Activated CD8-positive, alpha-beta T cell treated with anti-CD3 and anti-CD28 coated beads for 36 hours (primary cell): Measurements from ENCODE around the gene DCST2. TPM values are rescaled to one million over a fixed set of nuclear protein-coding genes. Genes with fewer than 3 reads are reported as not detected.

Experiments
- ATAC-seq: fragments of 200-7000 bp; cut with Tn5 transposase; one replicate; pipeline ENCODE4 v1.10.0; 2021; ENCODE audit warnings: mild to moderate bottlenecking, moderate library complexity
- CTCF ChIA-PET: fragments of 350-600 bp; sonication (Branson Sonifier 250); formaldehyde crosslinking; loops from one replicate; lab custom pipeline; 2021; ENCODE audit warnings: antibody characterized with exemption; lab: Charles Lee
- POLR2A ChIA-PET: fragments of 350-600 bp; sonication (Branson Sonifier 250); formaldehyde crosslinking; loops from one replicate; lab custom pipeline; 2021; ENCODE audit warnings: antibody characterized with exemption; lab: Charles Lee
- DNase-seq: peaks from one replicate; pipeline ENCODE4 v3.0.0-alpha.2; 2020
- H3K27ac Mint-ChIP-seq: one replicate; pipeline ENCODE4 v1.8.0; 2021; ENCODE audit warnings: mild to moderate bottlenecking, mixed read lengths
- H3K27me3 Mint-ChIP-seq: one replicate; pipeline ENCODE4 v1.8.0; 2021; ENCODE audit warnings: mixed read lengths
- H3K36me3 Mint-ChIP-seq: one replicate; pipeline ENCODE4 v1.8.0; 2021; ENCODE audit warnings: low read depth, mixed read lengths
- H3K4me1 Mint-ChIP-seq: one replicate; pipeline ENCODE4 v1.8.0; 2021; ENCODE audit warnings: low read depth, mixed read lengths
- H3K4me3 Mint-ChIP-seq: one replicate; pipeline ENCODE4 v1.8.0; 2021; ENCODE audit warnings: mild to moderate bottlenecking, moderate library complexity, mixed read lengths
- H3K9me3 Mint-ChIP-seq: one replicate; pipeline ENCODE4 v1.8.0; 2021; ENCODE audit warnings: mixed read lengths
- intact Hi-C: fragments of 100-400 bp; cut with micrococcal nuclease; formaldehyde crosslinking; loops from one replicate; pipeline ENCODE4 v1.10.0; 2022
- total RNA-seq, 2 experiments: library from RNA; stranded (reverse); gene quantifications; one replicate each; pipeline ENCODE4 v1.2.3, GENCODE V29; 2021
- TF ChIP-seq, protein P1 (sequence below): fragments of 200-600 bp; IDR thresholded peaks from one replicate; pipeline ENCODE4 v1.8.0; 2022; ENCODE audit warnings: antibody characterized with exemption, mild to moderate bottlenecking

The DCST2 gene
- total RNA-seq, 2 experiments from 2014 or later: 0.20 to 0.36 TPM

DNA sequence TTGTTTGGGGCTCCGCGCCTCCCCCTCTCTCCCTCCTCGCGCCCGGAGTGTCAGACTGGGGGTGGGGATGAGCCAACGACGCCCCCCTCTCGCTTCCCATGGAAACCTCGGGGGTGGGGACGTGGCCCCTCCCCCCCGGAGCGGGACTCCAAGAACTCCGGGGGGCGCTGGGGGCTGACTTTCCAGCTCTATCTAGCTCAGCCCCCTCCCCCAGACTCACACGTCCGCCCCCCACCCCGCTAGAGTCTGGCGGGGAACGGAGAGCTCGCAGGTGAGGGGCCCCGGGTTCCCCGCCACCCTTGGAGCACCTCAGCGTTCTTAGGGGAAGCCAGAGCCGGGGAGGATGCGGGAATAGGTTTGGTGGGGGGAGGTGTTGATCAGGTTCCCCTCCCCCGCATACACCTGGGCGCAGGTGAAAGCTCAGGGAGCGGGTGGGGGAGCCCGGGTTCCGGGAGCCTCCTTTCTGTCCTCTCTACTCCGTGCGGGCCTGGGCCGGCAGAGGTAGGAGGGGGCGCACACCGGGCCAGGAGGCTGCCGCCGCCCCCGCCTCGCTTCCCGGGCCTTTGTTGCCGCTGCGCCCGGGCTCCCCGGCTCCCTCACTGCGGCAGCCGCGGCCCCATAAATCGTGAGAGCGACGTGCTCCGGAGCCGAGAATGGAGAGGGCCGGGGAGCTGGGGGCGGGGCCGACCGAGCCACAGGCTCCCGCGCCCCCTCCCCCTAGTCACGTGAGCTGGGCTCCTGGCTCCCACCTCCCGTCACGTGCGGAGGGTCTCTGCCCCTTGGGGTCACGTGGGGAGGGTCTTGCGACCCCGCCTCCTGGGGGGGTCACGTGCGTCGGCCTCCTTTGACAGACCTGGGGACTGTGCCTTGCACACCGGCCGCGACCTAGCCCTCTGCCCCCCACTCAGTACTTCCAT lies 47.0 kb upstream of the DCST2 start:
- Mint-ChIP-seq H3K4me1 (peaks cover 33% of the 10 kb centered on the region), H3K27ac (no peak overlapping the region), H3K27me3 (peaks cover 44% of the 10 kb centered on the region), H3K9me3 (no peaks in the 10 kb centered on the region), H3K4me3 (peak overlapping the region; percentile 33), H3K36me3 (no peaks in the 10 kb centered on the region)
- TF ChIP-seq, protein P1, sequence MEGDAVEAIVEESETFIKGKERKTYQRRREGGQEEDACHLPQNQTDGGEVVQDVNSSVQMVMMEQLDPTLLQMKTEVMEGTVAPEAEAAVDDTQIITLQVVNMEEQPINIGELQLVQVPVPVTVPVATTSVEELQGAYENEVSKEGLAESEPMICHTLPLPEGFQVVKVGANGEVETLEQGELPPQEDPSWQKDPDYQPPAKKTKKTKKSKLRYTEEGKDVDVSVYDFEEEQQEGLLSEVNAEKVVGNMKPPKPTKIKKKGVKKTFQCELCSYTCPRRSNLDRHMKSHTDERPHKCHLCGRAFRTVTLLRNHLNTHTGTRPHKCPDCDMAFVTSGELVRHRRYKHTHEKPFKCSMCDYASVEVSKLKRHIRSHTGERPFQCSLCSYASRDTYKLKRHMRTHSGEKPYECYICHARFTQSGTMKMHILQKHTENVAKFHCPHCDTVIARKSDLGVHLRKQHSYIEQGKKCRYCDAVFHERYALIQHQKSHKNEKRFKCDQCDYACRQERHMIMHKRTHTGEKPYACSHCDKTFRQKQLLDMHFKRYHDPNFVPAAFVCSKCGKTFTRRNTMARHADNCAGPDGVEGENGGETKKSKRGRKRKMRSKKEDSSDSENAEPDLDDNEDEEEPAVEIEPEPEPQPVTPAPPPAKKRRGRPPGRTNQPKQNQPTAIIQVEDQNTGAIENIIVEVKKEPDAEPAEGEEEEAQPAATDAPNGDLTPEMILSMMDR: no peak
- intact Hi-C loops: no loop called here
- ChIA-PET POLR2A (interaction anchor here (0.6 to 1.9 kb wide), 8 partner anchors 10 to 1508 kb away, joined by 3 to 7 read pairs (median 4); partner anchors contain the start of gene ADAM15), CTCF (interaction anchor here (1.0 to 12.6 kb wide), 9 partner anchors 9 to 92 kb away, joined by 3 to 124 read pairs (median 5); partner anchors contain the start of genes ADAM15, EFNA4 and KRTCAP2)
- ATAC-seq: no peak
- DNase-seq: peak; percentile 52

DNA sequence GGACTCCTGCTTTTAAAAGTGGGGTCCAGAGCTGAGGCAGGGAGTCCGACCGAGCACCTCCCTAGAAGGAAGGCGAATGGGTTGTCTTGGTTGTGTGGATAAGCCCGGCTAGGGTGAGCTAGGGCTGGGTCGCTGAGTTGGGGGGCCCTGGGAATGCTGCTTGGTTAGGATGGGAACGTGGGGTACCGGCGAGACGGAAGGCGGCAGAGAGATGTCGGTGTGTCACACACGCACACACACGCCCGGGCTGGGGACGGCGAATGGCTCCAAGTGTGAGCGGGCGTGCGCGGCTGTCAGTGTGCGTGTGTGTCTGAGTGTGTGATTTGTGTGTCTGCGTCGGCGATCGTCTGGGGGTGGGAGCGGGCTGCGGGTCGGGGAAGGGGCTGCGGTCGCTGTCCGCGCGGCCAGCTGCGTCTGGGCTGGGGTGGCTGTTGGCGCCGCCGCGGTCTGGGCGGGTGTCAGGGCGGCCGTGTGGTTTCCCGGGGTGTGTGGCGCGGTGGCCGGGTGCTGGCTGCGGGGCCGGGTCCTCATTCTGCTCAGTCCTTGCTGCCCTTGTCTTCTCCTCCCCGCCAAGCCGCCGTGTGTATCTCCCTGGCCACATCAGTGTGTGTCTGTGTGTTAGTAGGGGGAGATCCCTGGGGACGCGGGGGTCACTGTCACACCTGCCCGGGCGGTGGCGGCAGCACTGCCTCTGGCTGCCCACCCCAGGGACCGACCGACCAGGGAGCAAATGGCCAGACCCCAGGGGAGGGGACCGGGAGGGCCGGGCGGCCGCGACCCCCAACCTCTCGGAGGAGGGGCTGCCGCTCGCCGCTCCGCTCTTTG lies 46.1 kb upstream of the DCST2 start:
- TF ChIP-seq, protein P1: no peak
- Mint-ChIP-seq H3K27me3 (peaks cover 44% of the 10 kb centered on the region), H3K4me1 (peaks cover 30% of the 10 kb centered on the region), H3K9me3 (no peaks in the 10 kb centered on the region), H3K36me3 (no peaks in the 10 kb centered on the region), H3K4me3 (peak overlapping the region; percentile 55), H3K27ac (no peak overlapping the region)
- ATAC-seq: no peak
- intact Hi-C loops: no loop called here
- ChIA-PET POLR2A (interaction anchor here (0.6 to 1.9 kb wide), 8 partner anchors 9 to 76 kb away, joined by 3 to 7 read pairs (median 4); partner anchors contain the start of gene ADAM15), CTCF (interaction anchor here (0.9 to 12.6 kb wide), 7 partner anchors 8 to 93 kb away, joined by 3 to 124 read pairs (median 6); partner anchors contain the start of genes EFNA4 and KRTCAP2)
- DNase-seq: peak; percentile 31

DNA sequence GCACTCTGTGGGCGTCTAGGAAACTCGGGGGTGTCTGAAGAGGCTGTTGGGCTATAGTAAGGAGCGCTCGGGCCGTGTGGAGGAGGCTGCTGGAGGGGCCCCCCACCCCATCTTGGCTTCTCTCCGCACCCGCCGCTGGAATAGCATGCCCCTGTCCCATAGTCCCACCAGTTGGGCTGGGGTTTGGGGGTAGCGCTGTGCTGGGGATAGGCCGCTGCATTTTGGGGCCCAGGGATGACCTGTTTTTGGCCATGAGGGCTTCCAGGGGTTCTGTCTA lies 45.6 kb upstream of the DCST2 start:
- Mint-ChIP-seq H3K27me3 (peaks cover 39% of the 10 kb centered on the region), H3K36me3 (no peaks in the 10 kb centered on the region), H3K4me3 (peak overlapping the region; percentile 55), H3K9me3 (no peaks in the 10 kb centered on the region), H3K4me1 (peaks cover 27% of the 10 kb centered on the region), H3K27ac (no peak overlapping the region)
- ATAC-seq (no peak), DNase-seq (no peak)
- TF ChIP-seq, protein P1: no peak
- ChIA-PET POLR2A (interaction anchor here (0.8 to 1.8 kb wide), 4 partner anchors 12 to 62 kb away, joined by 3 to 6 read pairs (median 4); no protein-coding TSS in a partner anchor), CTCF (interaction anchor here (0.9 to 12.6 kb wide), 5 partner anchors 12 to 94 kb away, joined by 3 to 124 read pairs (median 6); partner anchors contain the start of genes EFNA4 and KRTCAP2)
- intact Hi-C loops: no loop called here

DNA sequence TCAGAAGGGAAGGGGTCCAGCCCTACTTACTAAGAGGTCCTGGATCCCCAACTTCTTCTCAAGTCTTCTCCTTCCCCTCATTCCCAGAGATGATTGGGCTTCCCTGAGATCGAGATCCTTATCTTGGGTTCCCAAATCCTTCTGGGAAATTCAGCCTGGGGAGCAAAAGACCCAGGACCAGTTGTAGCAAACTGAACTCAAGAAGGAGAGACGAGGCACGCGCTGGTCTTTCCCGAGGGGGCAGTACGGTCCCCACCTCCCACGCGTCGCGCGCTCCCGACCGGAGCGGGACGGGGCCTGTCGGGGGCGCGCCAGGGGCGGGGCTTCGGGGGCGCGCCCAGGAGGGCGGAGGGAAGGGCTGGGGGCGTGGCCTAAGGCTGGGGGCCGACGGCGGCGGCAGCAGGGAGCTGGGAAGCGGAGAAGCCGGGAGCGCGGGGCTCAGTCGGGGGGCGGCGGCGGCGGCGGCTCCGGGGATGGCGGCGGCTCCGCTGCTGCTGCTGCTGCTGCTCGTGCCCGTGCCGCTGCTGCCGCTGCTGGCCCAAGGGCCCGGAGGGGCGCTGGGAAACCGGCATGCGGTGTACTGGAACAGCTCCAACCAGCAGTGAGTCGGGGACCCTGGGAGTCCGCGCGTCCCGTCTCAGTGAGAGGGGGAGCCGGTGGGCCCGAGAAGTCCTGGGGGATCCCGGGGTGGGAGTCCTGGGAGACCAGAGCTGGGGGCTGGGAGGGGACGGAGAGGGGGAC lies 45.1 kb upstream of the DCST2 start, which contains the start of gene EFNA3:
Gene EFNA3, plus strand, starts transcription at position 369 of the 741 bp plus-strand sequence. Its CDS starts 105 bp downstream, at position 474.
- no peaks in the 10 kb centered on the region for H3K36me3 Mint-ChIP-seq
- CTCF ChIA-PET: interaction anchor here (0.9 to 12.6 kb wide), 5 partner anchors 13 to 94 kb away, joined by 3 to 124 read pairs (median 6); partner anchors contain the start of genes EFNA4 and KRTCAP2
- intact Hi-C loops: no loop called here
- no peak within 1 kb of the TSS for H3K27ac Mint-ChIP-seq
- TF ChIP-seq, protein P1: no peak
- peaks cover 28% of the 10 kb centered on the region for H3K4me1 Mint-ChIP-seq
- H3K9me3 Mint-ChIP-seq: no peaks in the 10 kb centered on the region
- POLR2A ChIA-PET: interaction anchor here (0.8 to 1.8 kb wide), 6 partner anchors 11 to 61 kb away, joined by 3 to 6 read pairs (median 4); no protein-coding TSS in a partner anchor
- peaks cover 34% of the 10 kb centered on the region for H3K27me3 Mint-ChIP-seq
- H3K4me3 Mint-ChIP-seq: peak within 1 kb of the TSS; percentile 55
- ATAC-seq: peak; percentile 57
- DNase-seq: peak; percentile 72
